ENCODE results near the gene IGF2BP3.

DNA sequence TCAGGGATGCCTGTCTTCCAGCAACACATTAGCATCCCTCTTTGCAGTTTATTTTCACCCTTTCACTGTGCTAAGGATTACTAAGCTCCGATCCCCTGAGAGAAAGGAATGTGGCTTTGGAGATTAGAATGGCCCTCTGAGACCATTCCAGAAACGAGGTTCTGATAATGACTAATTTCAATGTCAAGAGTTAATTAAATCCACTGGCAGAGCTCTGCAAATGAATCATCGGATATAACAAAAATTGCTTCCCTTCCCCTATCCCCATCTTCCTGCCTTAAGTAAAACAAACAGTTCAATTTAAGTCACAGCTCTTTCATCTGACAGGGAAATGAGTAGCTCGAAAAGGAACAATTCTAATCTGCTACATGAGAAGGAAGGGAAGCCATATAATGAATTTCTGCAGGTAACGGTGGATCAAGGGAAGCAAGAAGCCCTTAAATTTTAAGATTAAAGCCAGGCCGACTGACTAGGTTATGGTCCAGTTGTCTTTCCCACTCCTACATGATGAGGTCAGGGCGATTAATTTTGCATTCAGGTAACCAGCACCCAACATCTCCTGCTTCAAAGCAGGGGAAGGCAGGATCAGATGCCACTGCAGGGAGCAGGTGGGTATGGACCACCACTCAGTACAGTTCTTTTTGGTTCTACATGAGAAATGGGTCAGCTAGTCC, 120.7 kb downstream of the IGF2BP3 start:
- TF ChIP-seq, protein P1, sequence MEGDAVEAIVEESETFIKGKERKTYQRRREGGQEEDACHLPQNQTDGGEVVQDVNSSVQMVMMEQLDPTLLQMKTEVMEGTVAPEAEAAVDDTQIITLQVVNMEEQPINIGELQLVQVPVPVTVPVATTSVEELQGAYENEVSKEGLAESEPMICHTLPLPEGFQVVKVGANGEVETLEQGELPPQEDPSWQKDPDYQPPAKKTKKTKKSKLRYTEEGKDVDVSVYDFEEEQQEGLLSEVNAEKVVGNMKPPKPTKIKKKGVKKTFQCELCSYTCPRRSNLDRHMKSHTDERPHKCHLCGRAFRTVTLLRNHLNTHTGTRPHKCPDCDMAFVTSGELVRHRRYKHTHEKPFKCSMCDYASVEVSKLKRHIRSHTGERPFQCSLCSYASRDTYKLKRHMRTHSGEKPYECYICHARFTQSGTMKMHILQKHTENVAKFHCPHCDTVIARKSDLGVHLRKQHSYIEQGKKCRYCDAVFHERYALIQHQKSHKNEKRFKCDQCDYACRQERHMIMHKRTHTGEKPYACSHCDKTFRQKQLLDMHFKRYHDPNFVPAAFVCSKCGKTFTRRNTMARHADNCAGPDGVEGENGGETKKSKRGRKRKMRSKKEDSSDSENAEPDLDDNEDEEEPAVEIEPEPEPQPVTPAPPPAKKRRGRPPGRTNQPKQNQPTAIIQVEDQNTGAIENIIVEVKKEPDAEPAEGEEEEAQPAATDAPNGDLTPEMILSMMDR (optimal IDR thresholded peaks at IDR 0.05 in 1 of 3, IDR thresholded peaks at IDR 0.05 in 1 of 3, conservative IDR thresholded peaks at IDR 0.05 in 1 of 3; ENCODE audit: extremely low read depth in 1 of 3, insufficient read depth in 2 of 3, low read length in 3 of 3): no peak
- TF ChIP-seq EZH2 (IDR thresholded peaks at IDR 0.05; ENCODE audit: low read length): no peak

Measured in keratinocyte (primary cell).